Endodermal cell (in vitro differentiated cells): Measurements from ENCODE around the gene ULBP1. TPM values are rescaled to one million over a fixed set of nuclear protein-coding genes. Genes with fewer than 3 reads are reported as not detected.

Experiments used
- DNase-seq: peaks from one replicate; pipeline ENCODE4 v3.0.0-alpha.2; 2017
- H3K27ac ChIP-seq: 2 replicates; pipeline ENCODE4 v1.5.1; 2013; ENCODE audit warnings: mild to moderate bottlenecking, low read depth, low read length, moderate library complexity
- H3K27me3 ChIP-seq: 2 replicates; pipeline ENCODE4 v1.6.1; 2013; ENCODE audit warnings: mild to moderate bottlenecking, low read length, moderate library complexity; ENCODE audit not compliant: insufficient read depth, control insufficient read depth, poor library complexity, severe bottlenecking
- H3K36me3 ChIP-seq: 2 replicates; pipeline ENCODE4 v1.7.0; 2013; ENCODE audit warnings: mild to moderate bottlenecking, low read length, moderate library complexity; ENCODE audit not compliant: control insufficient read depth, insufficient read depth
- H3K4me1 ChIP-seq: one replicate; pipeline ENCODE4 v1.7.0; 2013; ENCODE audit warnings: low read length; ENCODE audit not compliant: control insufficient read depth, insufficient read depth
- H3K4me3 ChIP-seq: 2 replicates; pipeline ENCODE4 v1.5.1; 2013; ENCODE audit warnings: mild to moderate bottlenecking, low read length, moderate library complexity
- H3K9ac ChIP-seq: 2 replicates; pipeline ENCODE4 v1.6.1; 2013; ENCODE audit warnings: mild to moderate bottlenecking, low read length, moderate library complexity; ENCODE audit not compliant: poor library complexity, severe bottlenecking; ENCODE audit errors: extremely low read depth
- H3K9me3 ChIP-seq: 2 replicates; pipeline ENCODE4 v1.6.1; 2013; ENCODE audit warnings: mild to moderate bottlenecking, low read length, moderate library complexity; ENCODE audit not compliant: control insufficient read depth
- H3K27ac Mint-ChIP-seq: 2 replicates; pipeline ENCODE4 v1.8.0; 2020; ENCODE audit warnings: mixed read lengths
- H3K27me3 Mint-ChIP-seq: 2 replicates; pipeline ENCODE4 v1.8.0; 2021; ENCODE audit warnings: mild to moderate bottlenecking, mixed read lengths; ENCODE audit not compliant: insufficient read depth
- H3K36me3 Mint-ChIP-seq: 2 replicates; pipeline ENCODE4 v1.8.0; 2020; ENCODE audit warnings: low read depth, mixed read lengths
- H3K4me1 Mint-ChIP-seq: 2 replicates; pipeline ENCODE4 v1.8.0; 2020; ENCODE audit warnings: mixed read lengths
- H3K4me3 Mint-ChIP-seq: 2 replicates; pipeline ENCODE4 v1.8.0; 2020; ENCODE audit warnings: mild to moderate bottlenecking, moderate library complexity, mixed read lengths
- H3K9me3 Mint-ChIP-seq: 2 replicates; pipeline ENCODE4 v1.8.0; 2020; ENCODE audit warnings: mild to moderate bottlenecking, mixed read lengths
- CTCF ChIP-seq: fragments of 200-600 bp; sonication (generic); conservative IDR thresholded peaks from 2 replicates; pipeline ENCODE4 v1.5.0; 2021; ENCODE audit warnings: antibody characterized with exemption, mild to moderate bottlenecking
- WGBS, 2 experiments: methylation state at CpG; one replicate each; pipeline versions ENCODE4 v1.1.5 to v1.1.7; 2013; ENCODE audit warnings: missing lambda C conversion rate in 2 of 2, mixed read lengths in 1 of 2; ENCODE audit not compliant: insufficient coverage in 1 of 2, insufficient read length in 1 of 2; 5-methylcytosine and 5-hydroxymethylcytosine counted together
- total RNA-seq, 2 donors: library from RNA; stranded (reverse); fragmentation: NEBNext Ultra II Directional in 1 of 2; extraction: Animal tissue kit (Norgen Biotek cat#: 25700) in 1 of 2; gene quantifications; 2 replicates in 1 of 2; 3 replicates in 1 of 2; pipeline ENCODE4 v1.2.1, GENCODE V29; 2021

ULBP1 gene
- total RNA-seq, 2 donors from 2014 or later, result 0.31 to 0.55 TPM

- Histone ChIP-seq H3K4me1 (no peaks in the 10 kb centered on the region), H3K9me3 (peaks cover 10% of the 10 kb centered on the region), H3K9ac (no peak overlapping the region), H3K36me3 (no peaks in the 10 kb centered on the region), H3K27me3 (peaks cover 97% of the 10 kb centered on the region), H3K27ac (no peak overlapping the region), H3K4me3 (no peak overlapping the region)
- Mint-ChIP-seq H3K9me3 (peaks cover 5% of the 10 kb centered on the region), H3K4me1 (peaks cover 3% of the 10 kb centered on the region), H3K36me3 (no peaks in the 10 kb centered on the region), H3K4me3 (no peak overlapping the region), H3K27me3 (peaks cover 98% of the 10 kb centered on the region), H3K27ac (no peak overlapping the region)
- no peak for TF ChIP-seq CTCF
- WGBS, 2 experiments, result 68 to 76% methylated on average over 5 of the region's 5 CpGs
- DNase-seq, result no peak
These were observed 21.0 kb downstream of the ULBP1 start for GRCh38 chr6:149984773-149985172.

- H3K36me3 ChIP-seq, result no peaks in the 10 kb centered on the region
- WGBS, 2 experiments, result 35 to 42% methylated on average over 4 to 5 of the region's 5 CpGs
- Mint-ChIP-seq H3K36me3 (no peaks in the 10 kb centered on the region), H3K27me3 (peaks cover 98% of the 10 kb centered on the region), H3K4me3 (no peak overlapping the region), H3K27ac (no peak overlapping the region), H3K9me3 (peaks cover 5% of the 10 kb centered on the region), H3K4me1 (peaks cover 9% of the 10 kb centered on the region)
- no peak for TF ChIP-seq CTCF
- peaks cover 100% of the 10 kb centered on the region for H3K27me3 ChIP-seq
- no peak overlapping the region for H3K27ac ChIP-seq
- no peak for DNase-seq
- no peak overlapping the region for H3K9ac ChIP-seq
- peaks cover 10% of the 10 kb centered on the region for H3K9me3 ChIP-seq
- H3K4me3 ChIP-seq, result no peak overlapping the region
- no peaks in the 10 kb centered on the region for H3K4me1 ChIP-seq
These were observed 21.8 kb downstream of the ULBP1 start for GRCh38 chr6:149985481-149985937.

DNA sequence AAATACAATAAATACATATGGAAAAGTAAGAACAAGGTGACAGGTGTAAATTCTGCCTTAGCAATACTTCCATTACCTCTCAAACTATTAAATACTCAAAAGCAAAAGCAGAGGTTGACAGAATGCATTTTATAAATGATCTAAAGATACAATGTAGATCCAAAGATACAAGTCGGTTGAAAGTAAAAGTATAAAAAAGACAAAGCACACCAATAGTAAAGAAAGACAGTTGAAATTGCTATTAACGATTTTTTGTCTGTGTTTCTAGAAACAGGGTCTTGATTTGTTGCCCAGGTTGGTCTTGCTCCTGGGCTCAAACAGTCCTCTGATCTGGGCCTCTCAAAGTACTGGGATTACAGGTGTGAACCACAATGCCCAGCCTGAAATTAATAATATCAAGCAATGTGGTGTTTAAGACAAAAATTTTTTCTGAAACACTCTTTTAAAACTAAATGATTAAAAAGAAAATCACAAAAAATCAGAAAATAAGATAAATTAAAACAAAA lies 23.9 kb downstream of the ULBP1 start:
- Mint-ChIP-seq H3K9me3 (peaks cover 5% of the 10 kb centered on the region), H3K27me3 (peaks cover 98% of the 10 kb centered on the region)

More for the DNA sequence above, 23.9 kb downstream of the ULBP1 start:
- TF ChIP-seq CTCF, result no peak
- 67 to 71% methylated on average over 2 of the region's 2 CpGs for WGBS, 2 experiments
- H3K4me3 ChIP-seq, result no peak overlapping the region
- DNase-seq, result peak; percentile 6
- H3K4me1 Mint-ChIP-seq, result peaks cover 14% of the 10 kb centered on the region
- H3K36me3 ChIP-seq, result no peaks in the 10 kb centered on the region
- peaks cover 10% of the 10 kb centered on the region for H3K9me3 ChIP-seq
- H3K4me3 Mint-ChIP-seq, result no peak overlapping the region
- no peak overlapping the region for H3K9ac ChIP-seq
- no peak overlapping the region for H3K27ac Mint-ChIP-seq
- no peak overlapping the region for H3K27ac ChIP-seq
- no peaks in the 10 kb centered on the region for H3K4me1 ChIP-seq
- H3K36me3 Mint-ChIP-seq, result no peaks in the 10 kb centered on the region
- H3K27me3 ChIP-seq, result peaks cover 100% of the 10 kb centered on the region
